Measurements from ENCODE around the gene C19orf47. TPM values are rescaled to one million over a fixed set of nuclear protein-coding genes. Genes with fewer than 3 reads are reported as not detected.

C19orf47 gene
- total RNA-seq, 1 donor: 11.2 TPM

- DNase-seq (ENCODE audit: low read depth): no peak
- TF ChIP-seq, protein P1, sequence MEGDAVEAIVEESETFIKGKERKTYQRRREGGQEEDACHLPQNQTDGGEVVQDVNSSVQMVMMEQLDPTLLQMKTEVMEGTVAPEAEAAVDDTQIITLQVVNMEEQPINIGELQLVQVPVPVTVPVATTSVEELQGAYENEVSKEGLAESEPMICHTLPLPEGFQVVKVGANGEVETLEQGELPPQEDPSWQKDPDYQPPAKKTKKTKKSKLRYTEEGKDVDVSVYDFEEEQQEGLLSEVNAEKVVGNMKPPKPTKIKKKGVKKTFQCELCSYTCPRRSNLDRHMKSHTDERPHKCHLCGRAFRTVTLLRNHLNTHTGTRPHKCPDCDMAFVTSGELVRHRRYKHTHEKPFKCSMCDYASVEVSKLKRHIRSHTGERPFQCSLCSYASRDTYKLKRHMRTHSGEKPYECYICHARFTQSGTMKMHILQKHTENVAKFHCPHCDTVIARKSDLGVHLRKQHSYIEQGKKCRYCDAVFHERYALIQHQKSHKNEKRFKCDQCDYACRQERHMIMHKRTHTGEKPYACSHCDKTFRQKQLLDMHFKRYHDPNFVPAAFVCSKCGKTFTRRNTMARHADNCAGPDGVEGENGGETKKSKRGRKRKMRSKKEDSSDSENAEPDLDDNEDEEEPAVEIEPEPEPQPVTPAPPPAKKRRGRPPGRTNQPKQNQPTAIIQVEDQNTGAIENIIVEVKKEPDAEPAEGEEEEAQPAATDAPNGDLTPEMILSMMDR (IDR thresholded peaks at IDR 0.05; ENCODE audit: insufficient read depth, low read depth, low read length): no peak
- H3K4me3 ChIP-seq (ENCODE audit: low read depth, low read length): no peak overlapping the region
Measured at GRCh38 chr19:40383668-40384248, 35.6 kb upstream of the C19orf47 start.

- DNase-seq (ENCODE audit: low read depth): no peak
Measured at GRCh38 chr19:40381321-40381720, 33.1 kb upstream of the C19orf47 start.

DNA sequence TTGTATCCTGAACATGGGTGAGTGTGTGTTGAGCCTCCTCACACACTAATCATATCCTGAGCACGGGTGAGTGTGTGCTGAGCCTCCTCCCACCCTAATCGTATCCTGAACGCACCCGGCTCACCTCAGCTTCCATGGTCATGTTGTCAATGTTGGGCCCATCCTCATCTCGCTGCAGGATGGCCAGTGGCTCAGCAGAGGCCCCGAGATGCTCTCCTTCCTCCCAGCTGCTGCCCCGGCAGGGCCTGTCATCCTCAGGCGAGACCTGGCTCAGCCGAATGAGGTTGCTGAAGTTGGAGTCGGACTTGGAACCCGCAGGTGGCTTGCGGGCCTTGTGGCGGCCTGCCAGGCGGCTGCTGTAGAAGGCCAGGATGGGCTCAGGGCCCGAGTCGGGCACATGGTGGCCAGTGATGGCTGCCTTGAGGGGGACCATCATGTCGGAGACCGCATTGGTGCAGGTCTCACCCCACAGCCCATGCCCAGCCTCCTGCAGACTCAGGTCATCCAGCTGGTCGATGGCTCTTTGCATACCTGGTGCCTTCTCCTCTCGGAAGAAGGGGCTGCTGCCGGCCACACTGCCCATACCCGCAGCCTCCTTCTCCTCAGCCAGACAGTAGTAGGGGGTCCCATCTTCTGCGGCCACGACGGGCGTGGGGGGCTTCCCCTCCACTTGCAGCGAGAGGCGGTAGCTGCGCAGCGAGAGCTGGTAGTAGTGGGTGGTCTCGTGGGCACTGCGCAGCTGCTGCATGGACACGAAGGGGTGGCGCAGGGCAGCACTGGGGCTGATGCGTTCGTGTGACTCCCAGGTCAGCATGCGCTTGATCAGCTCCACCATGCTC lies 32.2 kb upstream of the C19orf47 start:
- no peak overlapping the region for H3K4me3 ChIP-seq (ENCODE audit: low read depth, low read length)
- no peak for DNase-seq (ENCODE audit: low read depth)
- TF ChIP-seq, protein P1 (IDR thresholded peaks at IDR 0.05; ENCODE audit: insufficient read depth, low read depth, low read length): no peak

More at GRCh38 chr19:40381321-40381720, 33.1 kb upstream of the C19orf47 start:
- TF ChIP-seq, protein P1 (IDR thresholded peaks at IDR 0.05; ENCODE audit: insufficient read depth, low read depth, low read length): peak; percentile 26
- no peak overlapping the region for H3K4me3 ChIP-seq (ENCODE audit: low read depth, low read length)

GRCh38 chr19:40379446-40380198 lies 31.4 kb upstream of the C19orf47 start:
- H3K4me3 ChIP-seq (ENCODE audit: low read depth, low read length): no peak overlapping the region
- DNase-seq (ENCODE audit: low read depth): no peak
- TF ChIP-seq, protein P1 (IDR thresholded peaks at IDR 0.05; ENCODE audit: insufficient read depth, low read depth, low read length): no peak

- DNase-seq (ENCODE audit: low read depth): no peak
- TF ChIP-seq, protein P1 (IDR thresholded peaks at IDR 0.05; ENCODE audit: insufficient read depth, low read depth, low read length): no peak
- no peak overlapping the region for H3K4me3 ChIP-seq (ENCODE audit: low read depth, low read length)
Measured at GRCh38 chr19:40378509-40378908, 30.3 kb upstream of the C19orf47 start.

- H3K4me3 ChIP-seq (ENCODE audit: low read depth, low read length): no peak overlapping the region
- no peak for DNase-seq (ENCODE audit: low read depth)
- TF ChIP-seq, protein P1 (IDR thresholded peaks at IDR 0.05; ENCODE audit: insufficient read depth, low read depth, low read length): no peak
Measured at GRCh38 chr19:40377876-40378385, 29.7 kb upstream of the C19orf47 start.
